GOT3 (cell line): ENCODE measurements around the gene SLC6A17.

Experiments used
- DNase-seq: peaks from one replicate; lab custom pipeline; 2025; ENCODE audit warnings: mixed read lengths; lab: John Stamatoyannopoulos, UW

Gene SLC6A17

GRCh38 chr1:110242062-110242461 is 91.8 kb downstream of the SLC6A17 start:
- no peak for DNase-seq

DNA sequence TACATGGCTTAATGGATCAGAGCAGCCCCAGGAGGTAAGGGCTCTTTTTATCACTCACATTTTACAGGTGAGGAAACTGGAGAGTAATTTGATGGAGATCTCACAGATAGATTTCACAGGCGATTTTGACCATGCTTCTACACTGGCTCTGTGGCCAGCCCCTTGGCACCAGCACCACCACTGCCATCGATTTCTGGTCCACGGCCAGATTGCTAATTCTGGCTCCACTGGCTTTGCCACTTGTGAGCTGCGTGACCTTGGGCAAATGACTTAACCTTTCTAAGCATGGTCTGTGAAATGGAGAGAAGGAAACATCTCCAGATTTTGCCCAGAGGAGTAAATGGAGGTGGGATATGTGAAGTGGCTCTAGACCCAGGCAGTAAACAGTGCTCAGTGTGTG is 92.4 kb downstream of the SLC6A17 start:
- no peak for DNase-seq

DNA sequence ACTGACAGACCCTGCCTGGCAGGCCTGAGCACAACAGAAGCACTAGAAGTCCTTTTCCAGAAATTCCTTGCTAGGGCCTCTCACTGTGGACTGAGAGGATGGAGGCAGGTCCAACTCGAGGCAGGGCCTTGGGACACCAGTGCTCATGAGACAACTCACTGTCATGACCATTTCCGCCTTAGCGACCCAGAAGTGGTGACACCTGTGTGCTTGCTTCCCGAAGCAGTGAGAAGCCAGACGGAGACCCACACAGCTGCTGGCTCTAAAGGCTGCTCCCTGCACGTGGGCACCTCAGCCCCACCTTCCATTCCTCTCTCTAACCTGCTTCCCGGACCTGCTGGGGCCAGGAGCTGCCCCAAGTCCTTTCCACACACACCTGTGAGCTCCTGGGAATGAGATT is 92.9 kb downstream of the SLC6A17 start:
- no peak for DNase-seq

GRCh38 chr1:110243574-110243973 is 93.3 kb downstream of the SLC6A17 start:
- DNase-seq: no peak

GRCh38 chr1:110245876-110246620 is 95.8 kb downstream of the SLC6A17 start:
- no peak for DNase-seq

- no peak for DNase-seq
Observed at GRCh38 chr1:110248746-110249145, 98.5 kb downstream of the SLC6A17 start.

- DNase-seq: no peak
Observed at GRCh38 chr1:110249256-110249655, 99.0 kb downstream of the SLC6A17 start.

DNA sequence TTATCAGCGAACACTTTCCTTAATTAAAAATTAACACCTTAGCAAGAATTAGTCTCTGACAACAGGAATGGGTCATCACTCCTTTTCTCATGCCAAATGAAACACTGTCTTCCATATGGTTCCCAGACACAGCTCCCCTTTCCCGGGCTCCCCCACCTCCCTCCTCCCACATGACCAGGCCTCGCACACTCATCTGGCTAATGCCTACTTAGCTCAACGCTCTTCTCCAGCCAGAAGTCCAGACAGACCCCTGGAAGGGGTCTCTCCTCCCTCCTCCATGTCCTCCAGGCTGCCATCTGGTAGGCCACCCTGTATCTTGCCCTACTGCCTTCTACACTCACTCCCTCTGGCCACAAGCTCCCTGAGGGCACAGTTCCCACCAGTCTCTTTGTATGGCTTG is 99.7 kb downstream of the SLC6A17 start:
- DNase-seq: no peak

DNA sequence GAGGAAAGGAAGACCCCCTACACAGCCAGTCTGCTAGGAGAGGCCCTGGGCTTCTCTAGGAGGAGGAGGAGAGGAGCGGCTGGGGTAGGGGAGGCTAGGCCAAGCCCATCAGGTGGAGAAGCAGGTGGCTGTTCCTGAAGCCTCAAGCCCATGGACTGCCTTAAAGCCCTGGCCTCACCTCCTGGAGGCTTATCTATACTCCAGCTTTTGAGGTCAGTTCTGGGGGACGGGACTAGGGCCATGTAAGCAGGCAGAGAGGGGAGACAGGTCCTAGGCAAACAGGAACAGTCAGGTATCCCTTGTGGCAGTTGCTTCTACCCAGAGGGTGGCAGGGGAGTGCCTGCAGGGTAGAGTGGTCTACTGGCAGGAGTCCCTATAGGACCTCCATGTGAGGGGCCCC is 100.5 kb downstream of the SLC6A17 start:
- no peak for DNase-seq
